GM18873 (cell line): ENCODE results near the gene ADGRG6.

Experiments used
- ATAC-seq: cut with Tn5 transposase; IDR thresholded peaks from one replicate; pipeline ENCODE4 v1.9.1; 2021; ENCODE audit warnings: mild to moderate bottlenecking, moderate library complexity, moderate number of reproducible peaks; ENCODE audit not compliant: unreplicated experiment, low FRiP score

ADGRG6 gene

DNA sequence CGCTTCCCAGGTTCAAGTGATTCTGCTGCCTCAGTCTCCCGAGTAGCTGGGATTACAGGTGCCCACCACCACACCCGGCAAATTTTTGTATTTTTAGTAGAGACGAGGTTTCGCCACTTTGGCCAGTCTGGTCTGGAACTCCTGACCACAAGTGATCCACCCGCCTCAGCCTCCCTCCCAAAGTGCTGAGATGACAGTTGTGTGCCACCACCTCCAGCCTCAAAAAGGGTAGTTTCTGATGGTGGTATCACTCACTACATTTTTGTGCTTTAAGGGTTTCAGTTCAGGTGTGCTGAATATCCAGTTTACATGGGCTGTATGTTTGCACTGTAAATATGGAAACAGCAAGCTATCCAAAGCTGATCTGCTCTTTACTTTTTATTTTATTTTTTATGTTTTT lies 12.1 kb upstream of the ADGRG6 start:
- no peak for ATAC-seq

DNA sequence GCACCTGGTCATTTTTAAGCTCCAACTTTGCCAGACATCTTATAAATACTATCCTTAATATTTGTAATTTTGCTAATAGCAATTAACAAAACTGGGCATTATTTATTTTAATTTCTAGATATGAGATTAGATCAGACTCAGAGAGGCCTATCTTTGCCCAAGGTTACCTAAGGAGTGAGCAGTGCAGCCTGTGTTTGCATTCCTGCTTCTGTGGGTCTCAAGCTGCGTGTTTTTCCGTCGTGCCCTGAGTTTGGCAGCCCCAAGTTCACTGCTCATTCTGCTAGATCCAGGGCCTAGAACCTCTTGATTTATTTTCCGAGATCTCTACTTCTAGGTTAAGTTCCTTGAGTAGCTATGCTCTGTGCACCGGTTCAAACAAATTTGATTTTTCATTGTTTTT lies 11.0 kb upstream of the ADGRG6 start:
- ATAC-seq: no peak

DNA sequence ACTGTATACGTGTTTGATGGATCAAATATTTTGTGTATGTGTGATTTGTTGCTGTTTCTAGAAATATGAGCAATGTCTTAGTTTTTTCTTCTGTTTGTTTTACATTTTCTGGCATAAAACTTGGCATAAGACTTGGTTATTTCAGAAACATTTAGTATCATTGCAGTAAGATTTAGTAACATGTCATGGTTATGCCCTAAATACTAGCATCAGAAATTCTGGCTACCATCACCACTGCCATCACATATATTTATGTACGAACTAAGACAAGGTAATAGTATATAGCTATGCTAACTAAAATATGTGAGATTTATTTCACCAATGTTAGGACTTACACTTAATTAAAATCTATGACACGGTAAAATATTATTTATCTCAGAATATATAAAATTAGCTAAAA lies 10.3 kb upstream of the ADGRG6 start:
- no peak for ATAC-seq

DNA sequence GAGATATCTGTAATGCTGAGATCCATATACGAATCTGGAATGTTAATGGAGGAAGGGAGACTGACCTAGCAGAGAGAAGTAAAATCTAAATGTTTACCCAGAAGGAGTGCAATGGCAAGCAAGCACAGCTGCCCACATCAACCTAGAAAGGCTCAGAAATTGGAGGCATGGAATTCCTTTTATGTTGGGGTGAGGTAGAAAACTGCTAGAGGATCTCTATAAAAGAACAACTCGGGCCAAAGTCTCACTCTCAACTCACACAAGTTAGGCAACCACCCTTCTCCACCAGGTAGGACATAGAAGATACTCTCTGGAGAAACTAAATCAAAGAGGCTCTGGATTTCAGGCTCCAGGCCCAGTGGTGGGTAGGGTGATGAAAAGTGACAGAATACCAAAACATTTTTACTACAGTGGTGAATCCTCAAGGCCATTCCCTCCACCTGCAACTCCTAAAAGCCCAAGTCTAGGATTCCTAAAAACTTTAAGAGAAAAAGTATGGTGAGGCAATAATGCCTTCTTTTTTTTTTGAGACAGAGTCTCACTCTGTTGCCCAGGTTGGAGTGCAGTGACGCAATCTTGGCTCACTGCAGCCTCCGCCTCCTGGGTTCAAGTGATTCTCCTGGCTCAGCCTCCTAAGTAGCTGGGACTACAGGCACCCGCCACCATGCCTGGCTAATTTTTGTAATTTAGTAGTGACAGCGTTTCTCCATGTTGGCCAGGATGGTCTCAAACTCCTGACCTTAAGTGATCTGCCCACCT lies 9.5 kb upstream of the ADGRG6 start:
- no peak for ATAC-seq

DNA sequence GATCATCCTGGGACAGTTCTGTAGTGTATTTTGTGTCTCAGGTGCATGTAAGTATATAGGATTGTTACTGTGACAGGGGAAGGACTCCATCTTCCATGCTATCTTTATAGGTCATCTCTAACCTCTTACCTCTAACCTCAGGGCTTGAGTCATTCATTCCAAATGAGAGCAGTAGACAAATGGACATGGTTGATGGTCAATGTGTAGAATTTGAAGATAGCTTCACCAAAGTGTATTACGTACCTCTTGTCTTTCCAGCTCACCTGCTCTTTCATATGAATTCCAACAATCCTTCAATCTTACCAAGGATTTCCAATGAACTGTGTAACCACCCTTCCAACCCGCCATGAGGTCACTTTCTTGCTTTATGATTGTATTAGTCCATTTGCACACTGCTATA lies 8.7 kb upstream of the ADGRG6 start:
- no peak for ATAC-seq

DNA sequence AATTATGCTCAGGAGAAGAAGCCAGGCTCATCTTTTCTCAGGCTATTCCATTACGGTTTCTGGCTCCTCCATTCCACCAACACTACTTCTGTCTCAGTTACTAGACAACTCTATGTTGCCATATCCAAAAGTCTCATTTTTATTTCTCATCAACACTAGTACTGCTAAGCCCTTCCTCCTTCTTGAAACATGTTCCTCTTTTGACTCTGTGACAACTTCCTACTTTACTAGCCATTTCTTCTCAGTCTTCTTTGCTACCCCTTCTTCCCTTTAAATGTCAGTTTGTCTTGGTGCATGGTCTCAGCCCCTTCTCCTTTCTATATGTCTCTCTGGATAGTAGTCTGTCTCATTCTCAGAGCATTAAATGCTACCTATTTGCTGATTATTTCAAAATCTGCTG lies 7.1 kb upstream of the ADGRG6 start:
- no peak for ATAC-seq

DNA sequence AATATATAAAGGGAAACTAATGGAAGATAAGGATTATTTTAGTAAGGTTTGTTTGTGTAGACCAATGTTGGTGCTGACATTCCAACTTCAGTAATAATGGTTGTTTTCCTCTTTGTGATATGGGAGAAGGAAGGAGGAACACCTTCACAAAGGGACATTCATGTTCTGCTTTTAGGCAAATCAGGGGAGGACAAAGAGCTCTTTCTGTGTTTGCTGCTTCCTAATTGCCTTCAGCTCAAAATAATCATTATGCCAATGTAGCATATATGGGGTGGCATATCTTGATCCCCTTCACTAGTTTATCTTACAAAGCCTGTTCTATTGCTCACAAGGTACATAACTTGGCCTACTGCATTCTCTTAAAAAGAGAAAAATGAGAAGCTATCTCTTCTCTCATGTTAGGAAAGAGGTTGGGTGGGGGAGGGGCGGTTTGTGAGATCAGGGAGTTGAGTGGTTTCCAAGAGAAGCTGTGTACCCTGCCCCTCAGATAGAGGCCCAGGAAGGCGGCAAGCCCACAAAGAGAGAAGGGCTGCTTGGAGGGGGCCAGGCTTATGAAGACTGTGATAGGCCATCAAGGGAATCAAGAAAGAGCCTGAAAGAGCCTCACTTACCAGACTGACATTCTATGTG lies 4.7 kb upstream of the ADGRG6 start:
- no peak for ATAC-seq

DNA sequence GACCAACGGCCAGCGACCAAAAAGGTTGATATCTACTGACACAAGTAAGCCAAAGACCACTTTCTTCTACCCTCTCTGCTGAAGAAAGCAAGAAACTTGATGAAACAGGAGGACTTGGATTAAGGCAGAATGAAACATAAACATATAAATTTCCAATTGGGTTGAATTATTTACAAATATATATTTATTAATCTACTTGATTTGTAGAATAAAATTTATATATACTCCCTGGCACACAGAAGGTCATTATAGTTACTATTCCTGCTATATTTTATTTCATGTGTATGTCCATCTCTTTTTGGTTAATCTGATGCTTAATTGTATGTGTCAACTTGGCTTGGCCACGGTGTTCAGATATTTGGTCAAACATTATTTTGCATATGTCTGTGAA lies 4.2 kb upstream of the ADGRG6 start:
- ATAC-seq: no peak

DNA sequence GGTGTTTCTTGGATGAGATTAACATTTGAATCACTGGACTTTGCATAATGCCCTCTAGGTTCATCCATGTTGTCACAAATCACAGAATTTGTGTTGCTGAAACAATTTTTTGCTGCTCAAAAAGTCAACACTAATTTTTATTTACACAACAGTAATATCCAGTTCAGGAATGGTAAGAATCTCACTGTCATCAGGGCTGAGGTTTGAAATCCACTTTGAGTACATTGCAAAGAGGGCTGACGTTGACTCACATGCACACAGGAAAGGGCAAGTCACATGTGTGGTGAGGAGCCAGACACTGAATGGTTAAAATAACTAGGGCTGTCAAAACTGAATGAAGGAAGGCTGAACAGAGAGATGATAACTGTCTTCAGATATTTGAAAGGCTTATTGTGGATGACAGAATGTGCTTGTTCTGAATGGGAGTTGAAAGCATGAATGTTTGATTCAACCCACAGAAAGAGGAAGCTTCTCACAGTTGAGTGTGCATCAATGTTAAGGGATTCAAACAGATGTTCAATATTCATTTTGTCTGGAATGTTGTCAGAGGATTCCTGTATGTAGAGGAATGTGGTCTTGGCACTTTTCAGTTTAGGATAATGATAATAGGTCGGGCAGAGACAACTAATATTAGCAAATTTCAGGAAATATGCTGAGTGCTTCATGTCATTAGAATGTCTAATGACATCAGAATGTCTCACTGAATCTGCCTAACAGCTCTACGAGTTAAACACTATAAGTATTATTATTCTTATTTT lies 3.6 kb upstream of the ADGRG6 start:
- no peak for ATAC-seq

DNA sequence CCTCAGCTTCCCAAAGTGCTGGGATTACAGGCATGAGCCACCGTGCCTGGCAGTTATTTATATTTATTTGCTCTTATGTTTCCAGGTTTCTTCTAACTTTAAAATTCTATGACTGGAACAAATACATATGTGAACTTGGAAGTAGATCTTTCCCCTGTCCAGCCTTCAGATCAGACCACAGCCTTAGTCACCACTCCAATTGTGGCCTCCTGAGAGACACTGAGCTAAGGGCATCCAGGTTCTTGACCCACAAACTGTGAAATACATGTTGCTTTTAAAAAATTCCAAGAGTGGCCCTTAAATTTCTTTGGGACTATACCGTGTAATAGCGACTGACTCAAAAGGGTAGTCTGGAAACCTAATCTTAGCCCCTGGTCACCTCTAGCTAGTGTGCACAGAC lies 1.5 kb upstream of the ADGRG6 start:
- no peak for ATAC-seq

DNA sequence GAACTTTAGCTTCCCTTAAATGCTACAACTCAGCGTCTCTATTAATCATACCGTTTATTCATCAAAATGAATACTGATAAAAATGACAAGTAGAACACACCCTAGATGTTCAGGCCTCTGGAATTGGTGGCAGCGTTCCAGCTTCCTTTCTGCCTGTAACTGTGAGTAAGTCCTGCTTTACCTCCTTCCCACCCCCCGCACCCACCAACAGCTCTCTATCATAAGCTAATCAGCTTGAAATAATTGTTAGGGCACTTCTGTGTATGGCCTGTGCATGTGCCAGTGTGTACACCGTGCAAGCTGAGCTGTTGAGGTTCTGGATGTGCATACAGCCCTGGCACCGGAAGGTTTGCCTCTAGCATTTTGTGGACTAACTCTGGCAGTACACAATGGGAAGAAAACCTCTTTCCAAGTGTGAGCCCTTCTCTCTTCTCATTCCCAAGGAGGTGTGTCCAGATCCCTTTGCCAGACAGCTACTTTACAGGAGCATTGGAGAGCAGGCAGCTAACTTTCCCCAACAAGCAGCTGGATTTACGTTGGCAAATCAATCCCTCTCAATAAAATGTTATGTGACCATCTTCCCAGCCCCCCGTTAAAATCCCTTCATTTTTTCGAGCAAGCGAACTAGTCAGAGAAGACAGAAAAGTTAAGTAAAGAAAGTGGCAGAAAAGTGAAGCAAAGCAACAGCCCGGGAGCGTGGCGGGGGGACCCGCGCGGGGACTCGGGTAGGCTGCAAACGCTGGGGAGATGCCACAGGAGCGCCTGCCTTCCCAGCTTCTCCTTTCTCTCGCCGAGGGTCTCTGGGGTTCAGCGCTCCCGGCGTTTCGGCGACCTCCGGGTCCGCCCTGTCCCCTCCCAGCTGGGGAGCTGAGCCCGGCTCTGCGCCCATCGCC lies 803 bp upstream of the ADGRG6 start:
- ATAC-seq: peak; percentile 5

DNA sequence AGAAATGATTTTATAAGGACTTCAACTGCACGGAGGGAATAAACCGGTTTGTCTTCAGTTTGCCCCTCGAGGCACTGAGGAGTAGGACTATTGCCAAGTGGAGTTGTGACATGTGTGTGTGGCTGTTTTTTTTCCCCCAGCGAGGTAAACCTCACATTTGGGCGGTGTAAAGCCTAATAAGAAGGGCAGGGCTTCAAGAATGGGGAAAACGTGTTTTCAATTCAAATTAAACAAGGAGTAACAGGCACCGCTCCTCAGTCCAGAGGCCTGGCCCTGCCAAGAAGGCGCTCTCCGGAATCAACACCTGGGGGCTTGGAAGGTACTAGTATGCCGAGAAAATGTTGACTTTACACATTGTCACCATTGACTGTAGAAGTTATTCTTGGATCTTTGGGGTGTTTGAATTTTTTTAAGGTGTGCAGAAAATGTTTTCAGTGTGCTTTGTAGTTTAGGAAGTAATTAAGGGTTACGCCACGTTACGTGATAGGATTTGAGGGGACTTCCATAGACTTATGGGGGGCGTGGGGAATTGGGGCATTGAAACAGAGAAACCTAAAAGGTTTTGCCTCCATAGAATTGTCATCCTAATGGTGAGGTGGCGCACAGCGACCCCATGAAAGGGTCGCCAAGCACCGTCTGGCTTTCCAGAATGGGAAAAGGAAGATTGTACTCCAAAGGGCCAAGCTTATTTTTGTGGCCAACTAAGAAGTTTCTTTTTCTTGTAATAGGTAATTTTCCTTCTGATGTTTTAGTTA lies 791 bp downstream of the ADGRG6 start:
- no peak for ATAC-seq

DNA sequence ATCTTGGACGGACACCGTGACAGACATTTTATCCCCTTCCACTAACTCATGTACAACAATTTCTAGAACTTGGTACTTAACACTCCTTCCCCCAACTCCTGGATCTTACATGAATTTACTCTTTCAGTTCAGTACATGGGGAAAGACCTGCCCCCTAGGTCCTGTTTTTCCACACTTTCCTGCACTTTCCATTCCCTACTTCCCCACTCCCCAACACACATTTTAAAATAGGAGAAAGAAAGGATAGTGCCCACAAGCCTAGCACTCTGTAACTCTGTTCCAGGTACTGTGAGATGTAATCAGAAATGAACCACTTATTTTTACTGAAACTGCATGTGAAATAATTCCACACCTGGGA lies 1.3 kb downstream of the ADGRG6 start:
- no peak for ATAC-seq

DNA sequence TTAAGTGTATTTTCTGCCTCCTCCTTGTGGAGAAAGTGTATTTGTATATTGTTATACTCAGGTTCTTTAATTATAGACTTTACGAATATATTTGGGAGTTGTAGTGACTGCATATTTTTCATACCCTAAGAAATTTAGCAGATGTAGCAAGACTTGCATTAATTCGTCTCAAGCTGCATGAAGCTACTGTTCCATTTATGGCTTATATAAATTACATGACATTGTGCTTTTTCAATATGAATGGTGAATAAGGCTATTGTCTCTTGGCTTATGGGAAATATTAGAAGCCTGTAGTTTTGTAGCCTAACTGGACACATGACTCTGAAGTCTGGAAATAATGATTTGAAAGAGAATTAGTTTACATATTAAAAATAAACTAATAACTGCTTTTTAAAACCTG lies 2.4 kb downstream of the ADGRG6 start:
- ATAC-seq: no peak

DNA sequence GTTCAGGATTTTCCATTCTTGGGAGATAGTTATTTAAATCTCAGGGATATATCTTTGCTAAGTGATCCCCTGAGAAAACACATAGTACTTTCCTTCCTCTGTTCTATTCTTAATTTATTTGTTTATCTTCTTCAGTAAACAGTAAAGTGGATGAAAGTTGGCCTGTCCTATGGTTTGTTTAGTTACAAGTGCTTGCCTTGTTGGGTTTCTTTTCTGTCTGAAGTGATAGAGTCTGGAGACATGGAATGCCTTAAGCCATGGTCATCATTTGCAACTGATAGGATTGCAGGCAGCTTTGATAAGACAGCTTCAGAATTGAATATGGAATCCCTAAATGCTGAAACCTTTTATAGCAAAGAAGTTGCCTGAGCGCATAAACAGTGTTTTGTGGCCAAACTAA lies 4.9 kb downstream of the ADGRG6 start:
- no peak for ATAC-seq

DNA sequence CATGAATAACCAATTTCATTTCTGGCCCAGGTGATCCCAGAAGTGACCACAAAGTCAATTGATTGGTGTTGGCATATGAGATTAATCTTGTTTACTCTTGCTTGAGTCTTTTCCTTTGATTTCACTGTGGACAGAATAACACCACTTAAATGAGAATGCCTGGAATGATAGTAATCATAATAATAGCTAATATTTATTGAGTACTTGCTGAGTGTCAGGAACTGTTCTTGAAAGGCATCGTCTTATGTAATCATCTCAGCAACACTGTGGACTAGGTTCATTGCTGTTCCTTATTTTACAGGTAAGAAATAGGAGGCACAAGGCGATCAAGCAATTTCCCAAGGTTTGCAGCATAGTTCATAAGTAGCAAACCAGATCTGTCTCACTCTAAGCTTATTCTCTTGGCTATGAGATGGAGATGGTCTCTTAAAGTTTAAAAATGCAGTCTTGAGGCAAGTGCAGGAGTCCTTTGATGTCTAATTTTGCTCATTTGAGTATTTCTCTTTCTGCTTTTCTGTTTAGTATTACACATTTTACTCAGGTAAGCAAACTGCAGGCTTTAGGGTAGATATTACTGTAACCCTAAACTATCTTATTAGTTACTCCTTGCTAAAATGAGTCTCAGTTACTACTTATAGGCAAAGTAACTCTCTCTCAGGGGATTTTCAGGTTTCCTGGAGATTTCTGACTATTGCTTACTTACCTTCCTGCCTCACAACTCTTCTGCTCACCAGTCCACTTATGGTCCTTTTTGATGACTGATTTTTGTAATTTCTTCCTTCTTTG lies 6.3 kb downstream of the ADGRG6 start:
- ATAC-seq: no peak

DNA sequence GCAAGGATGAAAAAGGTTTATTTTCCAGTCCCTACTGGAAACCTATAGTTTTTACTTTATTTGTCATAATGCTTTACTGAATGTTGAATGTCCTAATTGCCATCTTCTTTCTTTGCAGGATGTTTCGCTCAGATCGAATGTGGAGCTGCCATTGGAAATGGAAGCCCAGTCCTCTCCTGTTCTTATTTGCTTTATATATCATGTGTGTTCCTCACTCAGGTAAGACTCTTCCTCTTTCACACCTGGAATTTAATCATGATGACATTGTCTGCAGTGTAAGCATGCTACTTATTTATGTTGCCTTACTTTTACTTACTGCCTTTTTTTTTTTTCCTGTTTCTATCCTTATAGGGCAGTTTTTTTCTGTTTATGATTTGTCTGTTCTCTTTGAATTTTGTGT lies 7.6 kb downstream of the ADGRG6 start:
- no peak for ATAC-seq

DNA sequence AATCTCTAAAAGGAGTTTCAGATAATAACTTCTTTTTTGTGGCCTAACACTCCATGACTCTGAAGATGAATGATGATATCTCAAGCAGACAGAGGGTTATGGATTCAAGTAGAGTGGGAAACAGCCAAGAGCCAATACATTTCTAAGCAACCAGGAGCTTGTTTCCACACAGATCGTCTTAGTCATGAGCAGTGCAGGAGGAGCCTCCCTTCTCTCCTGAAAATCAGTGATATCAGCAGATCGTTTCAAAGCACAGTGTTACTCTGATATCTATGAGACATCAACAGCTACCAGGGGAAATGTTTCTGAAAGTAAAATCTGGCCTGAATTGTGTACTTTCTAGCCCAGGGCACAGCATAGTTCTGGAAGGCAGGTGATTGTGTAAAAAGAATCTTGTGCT lies 11.5 kb downstream of the ADGRG6 start:
- ATAC-seq: no peak

DNA sequence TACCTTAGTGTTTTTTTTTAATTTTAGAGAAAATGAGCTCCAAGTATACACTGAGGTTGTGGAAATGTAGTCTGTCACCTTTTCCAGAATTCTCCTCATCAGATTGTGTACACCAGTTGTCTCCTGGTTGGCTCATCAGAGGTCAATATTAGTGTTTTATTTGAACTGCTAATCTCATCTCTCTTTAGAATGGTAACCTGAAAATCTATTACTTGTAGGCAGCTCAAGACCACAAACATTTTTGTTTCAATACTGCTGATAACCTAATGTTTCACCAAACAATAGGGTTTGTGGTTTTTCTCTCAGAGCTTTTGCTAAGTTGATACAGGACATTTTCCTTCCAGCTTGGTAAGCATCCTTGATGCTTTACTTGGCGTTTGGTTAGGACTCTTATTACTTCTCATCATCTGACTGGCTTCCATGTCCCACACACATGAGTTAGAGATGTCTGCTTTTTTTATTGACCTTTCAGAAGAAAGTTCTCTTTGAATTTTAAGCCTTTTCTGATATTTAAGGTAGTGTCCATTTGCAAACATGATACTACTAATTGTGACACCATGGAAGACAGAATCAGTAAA lies 15.1 kb downstream of the ADGRG6 start:
- ATAC-seq: no peak
